Measurements from ENCODE around the gene FTHL17. TPM values are rescaled to one million over a fixed set of nuclear protein-coding genes. Genes with fewer than 3 reads are reported as not detected.

FTHL17 gene
- total and polyA plus RNA-seq, 2 donors (not counting 1 experiment from before 2014, with no cell fraction given) = not detected

GRCh38 chrX:31061091-31061490 is 10.8 kb downstream of the FTHL17 start:
- Mint-ChIP-seq H3K9me3 (ENCODE audit: insufficient read depth) (no peaks in the 10 kb centered on the region), H3K4me1 (no peaks in the 10 kb centered on the region), H3K27ac (no peak overlapping the region), H3K4me3 (no peak overlapping the region), H3K27me3 (no peaks in the 10 kb centered on the region)
- Histone ChIP-seq H3K27ac (ENCODE audit: low read length in 2 of 2) (no peak overlapping the region), H3K36me3 (replicated peaks in 1 of 2; ENCODE audit: control extremely low read depth in 1 of 2, control insufficient read depth in 1 of 2, extremely low read depth in 1 of 2, insufficient read depth in 2 of 2, low read length in 1 of 2) (no peaks in the 10 kb centered on the region), H3K4me3 (ENCODE audit: control extremely low read depth in 1 of 5, extremely low read depth in 1 of 5, insufficient read depth in 1 of 5, low read depth in 2 of 5, low read length in 4 of 5) (no peak overlapping the region), H3K9me3 (ENCODE audit: control extremely low read depth in 1 of 3, control insufficient read depth in 2 of 3, insufficient read depth in 1 of 3, low read length in 2 of 3) (no peaks in the 10 kb centered on the region), H2AFZ (ENCODE audit: insufficient read depth, low read depth, low read length, poor library complexity, severe bottlenecking) (no peak overlapping the region), H3K9ac (ENCODE audit: low read length) (no peak overlapping the region), H3K79me2 (ENCODE audit: control insufficient read depth, insufficient read depth, low read length) (no peaks in the 10 kb centered on the region), H3K27me3 (replicated peaks in 1 of 4; ENCODE audit: control extremely low read depth in 1 of 4, control insufficient read depth in 3 of 4, insufficient read depth in 4 of 4, low read length in 3 of 4) (no peaks in the 10 kb centered on the region), H3K4me2 (replicated peaks; ENCODE audit: low read depth, low read length, poor library complexity, severe bottlenecking) (no peak overlapping the region), H3K4me1 (ENCODE audit: control insufficient read depth in 2 of 2, insufficient read depth in 2 of 2, low read length in 2 of 2) (no peaks in the 10 kb centered on the region), H4K20me1 (ENCODE audit: control insufficient read depth, insufficient read depth, low read length, poor library complexity, severe bottlenecking) (no peaks in the 10 kb centered on the region)
- POLR2A ChIA-PET = no interaction called here
- intact Hi-C loops (cut with micrococcal nuclease) = no loop called here
- CTCF ChIA-PET = no interaction called here
- ATAC-seq (ENCODE audit: low read depth) (no peak), DNase-seq (no peak)
- WGBS (ENCODE audit: insufficient coverage) = 70% methylated on average over 2 of the region's 3 CpGs
- TF ChIP-seq CTCF (IDR thresholded peaks at IDR 0.05) (no peak), EZH2 (IDR thresholded peaks at IDR 0.05; ENCODE audit: borderline replicate concordance, insufficient read depth, low read depth, low read length, poor library complexity, severe bottlenecking) (no peak)

- Mint-ChIP-seq H3K27ac (no peak overlapping the region), H3K9me3 (ENCODE audit: insufficient read depth) (no peaks in the 10 kb centered on the region), H3K4me3 (no peak overlapping the region), H3K27me3 (no peaks in the 10 kb centered on the region), H3K4me1 (no peaks in the 10 kb centered on the region)
- H3K36me3 ChIP-seq (replicated peaks in 1 of 2; ENCODE audit: control extremely low read depth in 1 of 2, control insufficient read depth in 1 of 2, extremely low read depth in 1 of 2, insufficient read depth in 2 of 2, low read length in 1 of 2) = no peaks in the 10 kb centered on the region
- 92% methylated on average over 2 of the region's 4 CpGs for WGBS (ENCODE audit: insufficient coverage)
- ChIA-PET POLR2A (no interaction called here), CTCF (no interaction called here)
- no peak overlapping the region for H2AFZ ChIP-seq (ENCODE audit: insufficient read depth, low read depth, low read length, poor library complexity, severe bottlenecking)
- no peak for TF ChIP-seq EZH2 (IDR thresholded peaks at IDR 0.05; ENCODE audit: borderline replicate concordance, insufficient read depth, low read depth, low read length, poor library complexity, severe bottlenecking)
- intact Hi-C loops (cut with micrococcal nuclease) = no loop called here
- no peaks in the 10 kb centered on the region for H3K9me3 ChIP-seq (ENCODE audit: control extremely low read depth in 1 of 3, control insufficient read depth in 2 of 3, insufficient read depth in 1 of 3, low read length in 2 of 3)
- DNase-seq (no peak), ATAC-seq (ENCODE audit: low read depth) (no peak)
- no peaks in the 10 kb centered on the region for H3K4me1 ChIP-seq (ENCODE audit: control insufficient read depth in 2 of 2, insufficient read depth in 2 of 2, low read length in 2 of 2)
- H3K27me3 ChIP-seq (replicated peaks in 1 of 4; ENCODE audit: control extremely low read depth in 1 of 4, control insufficient read depth in 3 of 4, insufficient read depth in 4 of 4, low read length in 3 of 4) = no peaks in the 10 kb centered on the region
- H3K79me2 ChIP-seq (ENCODE audit: control insufficient read depth, insufficient read depth, low read length) = no peaks in the 10 kb centered on the region
- no peak overlapping the region for H3K9ac ChIP-seq (ENCODE audit: low read length)
- no peak overlapping the region for H3K4me3 ChIP-seq (ENCODE audit: control extremely low read depth in 1 of 5, extremely low read depth in 1 of 5, insufficient read depth in 1 of 5, low read depth in 2 of 5, low read length in 4 of 5)
- H3K4me2 ChIP-seq (replicated peaks; ENCODE audit: low read depth, low read length, poor library complexity, severe bottlenecking) = no peak overlapping the region
- no peaks in the 10 kb centered on the region for H4K20me1 ChIP-seq (ENCODE audit: control insufficient read depth, insufficient read depth, low read length, poor library complexity, severe bottlenecking)
- no peak overlapping the region for H3K27ac ChIP-seq (ENCODE audit: low read length in 2 of 2)
Measured at GRCh38 chrX:31060016-31060415, 11.8 kb downstream of the FTHL17 start.

All from B cell (primary cell).